GM12878 (cell line): Measurements from ENCODE around the gene IGLL5. TPM values are rescaled to one million over a fixed set of nuclear protein-coding genes. Genes with fewer than 3 reads are reported as not detected.

Experiments used
- CBFB ChIP-seq: IDR thresholded peaks from 2 replicates; pipeline ENCODE4 v1.6.1; 2016; ENCODE audit warnings: antibody characterized with exemption, low read depth
- CEBPB ChIP-seq, 2 experiments: fragments of 150-350 bp in 1 of 2; IDR thresholded peaks; 2 replicates each; pipeline ENCODE4 v1.6.1; 2012 to 2014; ENCODE audit warnings: low read depth in 2 of 2, low read length in 2 of 2, borderline replicate concordance in 1 of 2, inconsistent platforms in 1 of 2
- CREM ChIP-seq: IDR thresholded peaks from 2 replicates; pipeline ENCODE4 v1.6.1; 2014; ENCODE audit warnings: antibody characterized with exemption, low read depth
- DPF2 ChIP-seq: fragments of 450-650 bp; IDR thresholded peaks from 2 replicates; pipeline ENCODE4 v1.6.1; 2017; ENCODE audit warnings: mild to moderate bottlenecking
- EGR1 ChIP-seq, 2 experiments: IDR thresholded peaks; 1 replicate in 1 of 2; 2 replicates in 1 of 2; pipeline ENCODE4 v1.6.1; 2011 to 2012; ENCODE audit warnings: low read depth in 2 of 2, low read length in 2 of 2, borderline replicate concordance in 1 of 2, mild to moderate bottlenecking in 1 of 2, moderate library complexity in 1 of 2
- EZH2 ChIP-seq: IDR thresholded peaks from 2 replicates; pipeline ENCODE4 v1.6.1; 2012; ENCODE audit warnings: low read depth, mild to moderate bottlenecking, control low read depth, inconsistent platforms, low read length, borderline replicate concordance; ENCODE audit not compliant: control insufficient read depth
- IKZF1 ChIP-seq: fragments of 450-650 bp; conservative IDR thresholded peaks from 2 replicates; pipeline ENCODE4 v1.6.1; 2017; ENCODE audit warnings: antibody characterized with exemption, mild to moderate bottlenecking
- IRF4 ChIP-seq: IDR thresholded peaks from 2 replicates; pipeline ENCODE4 v1.6.1; 2011; ENCODE audit warnings: low read depth, low read length
- KAT2A ChIP-seq: conservative IDR thresholded peaks from 2 replicates; pipeline ENCODE4 v1.6.1; 2011; ENCODE audit warnings: low read depth, low read length; ENCODE audit not compliant: control insufficient read depth
- LARP7 ChIP-seq: fragments of 450-650 bp; IDR thresholded peaks from 2 replicates; pipeline ENCODE4 v1.6.1; 2017; ENCODE audit warnings: mild to moderate bottlenecking
- MTA2 ChIP-seq: fragments of 450-650 bp; IDR thresholded peaks from 2 replicates; pipeline ENCODE4 v1.6.1; 2016; ENCODE audit warnings: low read depth, mild to moderate bottlenecking, moderate library complexity
- MYC ChIP-seq: IDR thresholded peaks from 2 replicates; pipeline ENCODE4 v1.6.1; 2011; ENCODE audit warnings: mild to moderate bottlenecking, low read length, moderate library complexity, inconsistent platforms; ENCODE audit not compliant: insufficient read depth, insufficient replicate concordance, insufficient read length, severe bottlenecking
- SIX5 ChIP-seq: IDR thresholded peaks from 2 replicates; pipeline ENCODE4 v1.6.1; 2011; ENCODE audit warnings: mild to moderate bottlenecking, low read depth, low read length, moderate library complexity; ENCODE audit not compliant: severe bottlenecking
- STAT3 ChIP-seq: IDR thresholded peaks from 2 replicates; pipeline ENCODE4 v1.6.1; 2011; ENCODE audit warnings: low read depth, low read length, improper control_type of control experiment
- SUPT20H ChIP-seq: IDR thresholded peaks from 2 replicates; pipeline ENCODE4 v1.6.1; 2011; ENCODE audit warnings: low read depth, mild to moderate bottlenecking, low read length, moderate library complexity, borderline replicate concordance; ENCODE audit not compliant: control insufficient read depth
- USF2 ChIP-seq: IDR thresholded peaks from 2 replicates; pipeline ENCODE4 v1.6.1; 2011; ENCODE audit warnings: low read depth, low read length, improper control_type of control experiment, borderline replicate concordance
- YY1 ChIP-seq: IDR thresholded peaks from 2 replicates; pipeline ENCODE4 v1.6.1; 2011; ENCODE audit warnings: low read depth, mild to moderate bottlenecking, low read length
- ZNF687 ChIP-seq: fragments of 450-650 bp; IDR thresholded peaks from 2 replicates; pipeline ENCODE4 v1.6.1; 2017; ENCODE audit warnings: mild to moderate bottlenecking, moderate library complexity
- ZSCAN29 ChIP-seq: fragments of 450-650 bp; IDR thresholded peaks from 2 replicates; pipeline ENCODE4 v1.6.1; 2017; ENCODE audit warnings: mild to moderate bottlenecking, moderate library complexity
- polyA plus RNA-seq, 11 experiments: library from polyadenylated mRNA; depleted of rRNA in 4 of 11; unstranded in 6 of 11; stranded (reverse) in 5 of 11; fragments of >200 nt; fragmentation: Nextera tagmentation in 4 of 11; fragmentation: Illumina TruSeq in 1 of 11; extraction: Ambion mirVana in 4 of 11; extraction: Trizol in 1 of 11; gene quantifications; 1 replicate in 1 of 11; 2 replicates in 10 of 11; pipeline versions ENCODE4 v1.2.1 to v1.2.3, GENCODE V29; 2011 to 2016; ENCODE audit warnings: inconsistent platforms in 2 of 11, missing spikeins in 2 of 11, low read depth in 1 of 11
- total RNA-seq, 4 experiments: library from RNA; depleted of rRNA in 3 of 4; stranded (reverse); fragments of >200 nt in 3 of 4; fragmentation: Illumina TruSeq in 1 of 4; extraction: Trizol in 1 of 4; gene quantifications; 2 replicates each; pipeline versions ENCODE4 v1.2.1 to v1.2.3, GENCODE V29; 2013 to 2021
- TF ChIP-seq, protein P1 (sequence below): IDR thresholded peaks from 2 replicates; pipeline ENCODE4 v1.6.1; 2012; ENCODE audit warnings: low read depth, low read length, improper control_type of control experiment
- TF ChIP-seq, protein P2 (sequence below): fragments of 450-650 bp; formaldehyde crosslinking; IDR thresholded peaks from 2 replicates; pipeline ENCODE4 v1.4.0; 2022; ENCODE audit warnings: mild to moderate bottlenecking, moderate library complexity

IGLL5 gene
- total and polyA plus RNA-seq, 10 of the 15 experiments (the other 5 are each of a cell fraction or from before 2014, with no cell fraction given), result not detected

GRCh38 chr22:22932512-22932941, 44.9 kb downstream of the IGLL5 start (continued):
- TF ChIP-seq MYC (no peak), DPF2 (no peak), KAT2A (no peak), ZNF687 (peak; percentile 37), IKZF1 (no peak), LARP7 (no peak), EGR1 (IDR thresholded peaks at IDR 0.05; ENCODE audit: borderline replicate concordance in 1 of 2, low read depth in 2 of 2, low read length in 2 of 2) (no peak), CEBPB (IDR thresholded peaks at IDR 0.05; ENCODE audit: borderline replicate concordance in 1 of 2, low read depth in 2 of 2, low read length in 2 of 2) (no peak), MTA2 (no peak), CBFB (no peak), SUPT20H (no peak), IRF4 (no peak), STAT3 (no peak), CREM (no peak), USF2 (no peak), SIX5 (no peak), EZH2 (no peak), YY1 (no peak), ZSCAN29 (no peak)
- TF ChIP-seq, protein P1, sequence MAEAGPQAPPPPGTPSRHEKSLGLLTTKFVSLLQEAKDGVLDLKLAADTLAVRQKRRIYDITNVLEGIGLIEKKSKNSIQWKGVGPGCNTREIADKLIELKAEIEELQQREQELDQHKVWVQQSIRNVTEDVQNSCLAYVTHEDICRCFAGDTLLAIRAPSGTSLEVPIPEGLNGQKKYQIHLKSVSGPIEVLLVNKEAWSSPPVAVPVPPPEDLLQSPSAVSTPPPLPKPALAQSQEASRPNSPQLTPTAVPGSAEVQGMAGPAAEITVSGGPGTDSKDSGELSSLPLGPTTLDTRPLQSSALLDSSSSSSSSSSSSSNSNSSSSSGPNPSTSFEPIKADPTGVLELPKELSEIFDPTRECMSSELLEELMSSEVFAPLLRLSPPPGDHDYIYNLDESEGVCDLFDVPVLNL, result no peak
- TF ChIP-seq, protein P2, sequence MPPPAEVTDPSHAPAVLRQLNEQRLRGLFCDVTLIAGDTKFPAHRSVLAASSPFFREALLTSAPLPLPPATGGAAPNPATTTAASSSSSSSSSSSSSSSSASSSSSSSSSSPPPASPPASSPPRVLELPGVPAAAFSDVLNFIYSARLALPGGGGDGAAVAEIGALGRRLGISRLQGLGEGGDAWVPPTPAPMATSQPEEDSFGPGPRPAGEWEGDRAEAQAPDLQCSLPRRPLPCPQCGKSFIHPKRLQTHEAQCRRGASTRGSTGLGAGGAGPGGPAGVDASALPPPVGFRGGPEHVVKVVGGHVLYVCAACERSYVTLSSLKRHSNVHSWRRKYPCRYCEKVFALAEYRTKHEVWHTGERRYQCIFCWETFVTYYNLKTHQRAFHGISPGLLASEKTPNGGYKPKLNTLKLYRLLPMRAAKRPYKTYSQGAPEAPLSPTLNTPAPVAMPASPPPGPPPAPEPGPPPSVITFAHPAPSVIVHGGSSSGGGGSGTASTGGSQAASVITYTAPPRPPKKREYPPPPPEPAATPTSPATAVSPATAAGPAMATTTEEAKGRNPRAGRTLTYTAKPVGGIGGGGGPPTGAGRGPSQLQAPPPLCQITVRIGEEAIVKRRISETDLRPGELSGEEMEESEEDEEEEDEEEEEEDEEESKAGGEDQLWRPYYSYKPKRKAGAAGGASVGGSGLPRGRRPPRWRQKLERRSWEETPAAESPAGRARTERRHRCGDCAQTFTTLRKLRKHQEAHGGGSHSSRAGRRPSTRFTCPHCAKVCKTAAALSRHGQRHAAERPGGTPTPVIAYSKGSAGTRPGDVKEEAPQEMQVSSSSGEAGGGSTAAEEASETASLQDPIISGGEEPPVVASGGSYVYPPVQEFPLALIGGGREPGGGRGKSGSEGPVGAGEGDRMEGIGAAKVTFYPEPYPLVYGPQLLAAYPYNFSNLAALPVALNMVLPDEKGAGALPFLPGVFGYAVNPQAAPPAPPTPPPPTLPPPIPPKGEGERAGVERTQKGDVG (CRISPR knock-in tag), result no peak
